Measurements from ENCODE around the gene ZNF326. TPM values are rescaled to one million over a fixed set of nuclear protein-coding genes. Genes with fewer than 3 reads are reported as not detected.
A peak's percentile ranks its signal among the peaks of the same experiment; 100 is the strongest.

The ZNF326 gene
- total RNA-seq, 1 experiment from 2014 or later: 19.3 TPM

GRCh38 chr1:89953131-89953626, 41.7 kb upstream of the ZNF326 start:
- ChIA-PET CTCF (no interaction called here), RAD21 (ENCODE audit: low non-redundant PET in 1 of 2, low total read pairs in 2 of 2, uncharacterized antibody in 2 of 2, unreplicated experiment in 2 of 2) (no interaction called here), POLR2A (no interaction called here)
- Histone ChIP-seq H3K79me2 (ENCODE audit: insufficient read depth, low read length) (no peaks in the 10 kb centered on the region), H3K9me2 (ENCODE audit: insufficient read depth) (no peaks in the 10 kb centered on the region), H3K27me3 (ENCODE audit: insufficient read depth, low read length) (no peaks in the 10 kb centered on the region), H3K36me3 (ENCODE audit: control insufficient read depth in 1 of 2, insufficient read depth in 2 of 2, low read length in 2 of 2) (no peaks in the 10 kb centered on the region), H3K4me1 (ENCODE audit: control insufficient read depth in 1 of 2, insufficient read depth in 2 of 2, low read length in 2 of 2) (peaks cover 7 to 25% of the 10 kb centered on the region in 2 experiments), H3K4me2 (ENCODE audit: low read length) (peak overlapping the region; percentile 73), H3K4me3 (replicated peaks in 1 of 2; ENCODE audit: low read depth in 1 of 2, low read length in 2 of 2) (peak overlapping the region in 1 of 2 experiments; percentile 29; a peak in 1 of 4 replicates), H3K27ac (ENCODE audit: low read depth, low read length) (no peak overlapping the region), H4K20me1 (ENCODE audit: insufficient read depth) (no peaks in the 10 kb centered on the region), H3K9me3 (ENCODE audit: control insufficient read depth in 1 of 2, insufficient read depth in 1 of 2, low read depth in 1 of 2, low read length in 2 of 2) (no peaks in the 10 kb centered on the region), H2AFZ (ENCODE audit: low read depth, low read length, poor library complexity, severe bottlenecking) (peak overlapping the region; percentile 95), H3K9ac (ENCODE audit: low read length) (peak overlapping the region; percentile 34; the same call in 1 of the 2 replicates)
- peak; percentile 100 for ATAC-seq
- peak; percentile 81 for DNase-seq (ENCODE audit: low read depth, low spot score)
- intact Hi-C loops (cut with micrococcal nuclease): no loop called here
- no TSS peak for BruUV-seq (replicated peaks)
- TF ChIP-seq RAD21 (IDR thresholded peaks at IDR 0.05; ENCODE audit: low read depth): peak; percentile 61
- no peak for TF ChIP-seq ZFX (IDR thresholded peaks at IDR 0.05)
- 0 out of 2 replicates have a peak, but pooled peaks have one; percentile 36 for TF ChIP-seq CBX3 (IDR thresholded peaks at IDR 0.05; ENCODE audit: low read depth)
- no peak for TF ChIP-seq TCF7L2 (IDR thresholded peaks at IDR 0.05; ENCODE audit: borderline replicate concordance, extremely low read depth, insufficient read depth, insufficient read length)
- peak in 1 of 3 experiments; percentile 15; a peak in 1 of 6 replicates for TF ChIP-seq CTCF (IDR thresholded peaks at IDR 0.05 in 2 of 3, conservative IDR thresholded peaks at IDR 0.05 in 1 of 3; ENCODE audit: borderline replicate concordance in 1 of 3, insufficient read depth in 1 of 3, low read depth in 2 of 3, low read length in 2 of 3)
- no peak for TF ChIP-seq SRF (IDR thresholded peaks at IDR 0.05; ENCODE audit: low read depth)
- TF ChIP-seq FOSL1 (IDR thresholded peaks at IDR 0.05; ENCODE audit: low read depth): peak; percentile 71
- 0 out of 2 replicates have a peak, but pooled peaks have one; percentile 10 for TF ChIP-seq CEBPB (IDR thresholded peaks at IDR 0.05; ENCODE audit: low read depth)
- TF ChIP-seq SP1 (IDR thresholded peaks at IDR 0.05; ENCODE audit: low read depth): peak; percentile 71
- TF ChIP-seq, protein P1, sequence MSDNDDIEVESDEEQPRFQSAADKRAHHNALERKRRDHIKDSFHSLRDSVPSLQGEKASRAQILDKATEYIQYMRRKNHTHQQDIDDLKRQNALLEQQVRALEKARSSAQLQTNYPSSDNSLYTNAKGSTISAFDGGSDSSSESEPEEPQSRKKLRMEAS (IDR thresholded peaks at IDR 0.05): no peak
- TF ChIP-seq SIN3A (IDR thresholded peaks at IDR 0.05; ENCODE audit: low read depth): 0 out of 2 replicates have a peak, but pooled peaks have one; percentile 24
- TF ChIP-seq POLR2AphosphoS5 (IDR thresholded peaks at IDR 0.05; ENCODE audit: low read depth, low read length): peak; percentile 35; the same call in 1 of the 2 replicates
- TF ChIP-seq JUND (IDR thresholded peaks at IDR 0.05): peak; percentile 72

Data from HCT116 (cell line).